Stimulated activated naive CD8-positive, alpha-beta T cell treated with anti-CD3 and anti-CD28 coated beads, Interleukin-15, amount 100 ng/mL, for 72 hours (primary cell): ENCODE data around the gene CIBAR2.
A peak's percentile ranks its signal among the peaks of the same experiment; 100 is the strongest.

Experiments
- ATAC-seq: fragments of 150-1000 bp; cut with Tn5 transposase; 2 replicates; pipeline ENCODE4 v1.10.0; 2021; ENCODE audit warnings: mild to moderate bottlenecking, moderate library complexity
- DNase-seq, 2 donors: peaks; one replicate each; pipeline ENCODE4 v3.0.0; 2021 to 2022
- H3K27ac Mint-ChIP-seq, 2 donors: one replicate each; pipeline ENCODE4 v1.8.0; 2022; ENCODE audit warnings: mild to moderate bottlenecking in 2 of 2, mixed read lengths in 2 of 2, moderate library complexity in 2 of 2
- H3K27me3 Mint-ChIP-seq: one replicate; pipeline ENCODE4 v1.8.0; 2022; ENCODE audit warnings: mixed read lengths
- H3K4me1 Mint-ChIP-seq: one replicate; pipeline ENCODE4 v1.8.0; 2022; ENCODE audit warnings: mild to moderate bottlenecking, mixed read lengths
- H3K4me3 Mint-ChIP-seq, 2 donors: one replicate each; pipeline ENCODE4 v1.8.0; 2022; ENCODE audit warnings: mild to moderate bottlenecking in 2 of 2, mixed read lengths in 2 of 2, moderate library complexity in 1 of 2
- H3K9me3 Mint-ChIP-seq, 2 donors: one replicate each; pipeline ENCODE4 v1.8.0; 2022; ENCODE audit warnings: mixed read lengths in 2 of 2

Gene CIBAR2

GRCh38 chr16:85137323-85138072 is 25.2 kb upstream of the CIBAR2 start:
- H3K27ac Mint-ChIP-seq = no peak overlapping the region
- no peaks in the 10 kb centered on the region for H3K9me3 Mint-ChIP-seq
- peaks cover 43% of the 10 kb centered on the region for H3K27me3 Mint-ChIP-seq
- DNase-seq (no peak), ATAC-seq (peak; percentile 36)
- H3K4me3 Mint-ChIP-seq = peak overlapping the region in 1 of 2 donors; percentile 22
- H3K4me1 Mint-ChIP-seq = peaks cover 30% of the 10 kb centered on the region

GRCh38 chr16:85136702-85137322 is 24.5 kb upstream of the CIBAR2 start:
- peaks cover 30% of the 10 kb centered on the region for H3K4me1 Mint-ChIP-seq
- H3K27me3 Mint-ChIP-seq = peaks cover 43% of the 10 kb centered on the region
- H3K27ac Mint-ChIP-seq = peak overlapping the region in 1 of 2 donors; percentile 92
- H3K9me3 Mint-ChIP-seq = no peaks in the 10 kb centered on the region
- no peak overlapping the region for H3K4me3 Mint-ChIP-seq
- peak; percentile 34 for ATAC-seq
- no peak for DNase-seq

GRCh38 chr16:85136213-85136701 is 24.0 kb upstream of the CIBAR2 start:
- DNase-seq (no peak), ATAC-seq (peak; percentile 43)
- H3K9me3 Mint-ChIP-seq = no peaks in the 10 kb centered on the region
- H3K4me3 Mint-ChIP-seq = no peak overlapping the region
- peaks cover 43% of the 10 kb centered on the region for H3K27me3 Mint-ChIP-seq
- peak overlapping the region in 1 of 2 donors; percentile 92 for H3K27ac Mint-ChIP-seq
- peaks cover 30% of the 10 kb centered on the region for H3K4me1 Mint-ChIP-seq

GRCh38 chr16:85134789-85135142 is 22.5 kb upstream of the CIBAR2 start:
- H3K27ac Mint-ChIP-seq = peak overlapping the region in 1 of 2 donors; percentile 60
- H3K4me1 Mint-ChIP-seq = peaks cover 30% of the 10 kb centered on the region
- H3K4me3 Mint-ChIP-seq = peak overlapping the region in 1 of 2 donors; percentile 10
- H3K27me3 Mint-ChIP-seq = peaks cover 43% of the 10 kb centered on the region
- no peaks in the 10 kb centered on the region for H3K9me3 Mint-ChIP-seq
- DNase-seq = no peak
- no peak for ATAC-seq

GRCh38 chr16:85134076-85134788 is 22.0 kb upstream of the CIBAR2 start:
- Mint-ChIP-seq H3K4me3 (no peak overlapping the region), H3K27me3 (peaks cover 37% of the 10 kb centered on the region), H3K9me3 (no peaks in the 10 kb centered on the region), H3K4me1 (peaks cover 30% of the 10 kb centered on the region), H3K27ac (no peak overlapping the region)
- no peak for DNase-seq
- no peak for ATAC-seq

- no peak for DNase-seq
- Mint-ChIP-seq H3K27ac (no peak overlapping the region), H3K4me3 (no peak overlapping the region), H3K4me1 (peaks cover 26% of the 10 kb centered on the region), H3K9me3 (no peaks in the 10 kb centered on the region), H3K27me3 (peaks cover 27% of the 10 kb centered on the region)
- ATAC-seq = no peak
These were observed 21.0 kb upstream of the CIBAR2 start for GRCh38 chr16:85133290-85133599.

GRCh38 chr16:85132456-85133289 is 20.4 kb upstream of the CIBAR2 start:
- peaks cover 22% of the 10 kb centered on the region for H3K27me3 Mint-ChIP-seq
- H3K4me3 Mint-ChIP-seq = no peak overlapping the region
- no peak for DNase-seq
- peaks cover 24% of the 10 kb centered on the region for H3K4me1 Mint-ChIP-seq
- ATAC-seq = no peak
- no peak overlapping the region for H3K27ac Mint-ChIP-seq
- H3K9me3 Mint-ChIP-seq = no peaks in the 10 kb centered on the region

- H3K9me3 Mint-ChIP-seq = no peaks in the 10 kb centered on the region
- no peak overlapping the region for H3K27ac Mint-ChIP-seq
- no peak for DNase-seq
- ATAC-seq = no peak
- H3K27me3 Mint-ChIP-seq = peaks cover 2% of the 10 kb centered on the region
- H3K4me3 Mint-ChIP-seq = no peak overlapping the region
- H3K4me1 Mint-ChIP-seq = peaks cover 23% of the 10 kb centered on the region
These were observed 18.4 kb upstream of the CIBAR2 start for GRCh38 chr16:85130705-85131028.

GRCh38 chr16:85129876-85130704 is 17.8 kb upstream of the CIBAR2 start:
- no peak overlapping the region for H3K27ac Mint-ChIP-seq
- H3K9me3 Mint-ChIP-seq = no peaks in the 10 kb centered on the region
- DNase-seq (no peak), ATAC-seq (no peak)
- H3K4me3 Mint-ChIP-seq = no peak overlapping the region
- H3K27me3 Mint-ChIP-seq = no peaks in the 10 kb centered on the region
- H3K4me1 Mint-ChIP-seq = peaks cover 22% of the 10 kb centered on the region

- Mint-ChIP-seq H3K4me1 (peaks cover 22% of the 10 kb centered on the region), H3K9me3 (no peaks in the 10 kb centered on the region), H3K27ac (peak overlapping the region in 1 of 2 donors; percentile 54), H3K27me3 (no peaks in the 10 kb centered on the region), H3K4me3 (no peak overlapping the region)
- DNase-seq (no peak), ATAC-seq (no peak)
These were observed 16.0 kb upstream of the CIBAR2 start for GRCh38 chr16:85128079-85128837.

- Mint-ChIP-seq H3K27ac (peak overlapping the region in 1 of 2 donors; percentile 50), H3K27me3 (no peaks in the 10 kb centered on the region), H3K4me1 (peaks cover 22% of the 10 kb centered on the region), H3K9me3 (no peaks in the 10 kb centered on the region), H3K4me3 (no peak overlapping the region)
- ATAC-seq = no peak
- DNase-seq = no peak
These were observed 15.1 kb upstream of the CIBAR2 start for GRCh38 chr16:85127379-85127723.

GRCh38 chr16:85126705-85127378 is 14.6 kb upstream of the CIBAR2 start:
- no peaks in the 10 kb centered on the region for H3K27me3 Mint-ChIP-seq
- ATAC-seq = peak; percentile 18
- no peaks in the 10 kb centered on the region for H3K9me3 Mint-ChIP-seq
- H3K4me3 Mint-ChIP-seq = peak overlapping the region in 1 of 2 donors; percentile 61
- no peak overlapping the region for H3K27ac Mint-ChIP-seq
- no peak for DNase-seq
- peaks cover 22% of the 10 kb centered on the region for H3K4me1 Mint-ChIP-seq

GRCh38 chr16:85126394-85126704 is 14.1 kb upstream of the CIBAR2 start:
- DNase-seq = no peak
- Mint-ChIP-seq H3K9me3 (no peaks in the 10 kb centered on the region), H3K4me1 (peaks cover 22% of the 10 kb centered on the region), H3K27ac (no peak overlapping the region), H3K4me3 (no peak overlapping the region), H3K27me3 (no peaks in the 10 kb centered on the region)
- ATAC-seq = no peak
